Keratinocyte (primary cell): ENCODE measurements around the gene TBC1D2.

ENCODE experiments used
- EZH2 ChIP-seq: IDR thresholded peaks from one replicate; pipeline ENCODE4 v1.6.1; 2012; ENCODE audit warnings: inconsistent platforms, mild to moderate bottlenecking, low read length, moderate library complexity
- TF ChIP-seq, protein P1 (sequence below), 3 experiments: IDR thresholded peaks in 1 of 3; conservative IDR thresholded peaks in 1 of 3; optimal IDR thresholded peaks in 1 of 3; 2 replicates in 2 of 3; 3 replicates in 1 of 3; pipeline versions ENCODE3 to v1.5.1; 2011; ENCODE audit warnings: low read length in 3 of 3, mild to moderate bottlenecking in 3 of 3, moderate library complexity in 2 of 3, control low read depth in 1 of 3, inconsistent platforms in 1 of 3; ENCODE audit not compliant: insufficient read depth in 2 of 3; ENCODE audit errors: extremely low read depth in 1 of 3

DNA sequence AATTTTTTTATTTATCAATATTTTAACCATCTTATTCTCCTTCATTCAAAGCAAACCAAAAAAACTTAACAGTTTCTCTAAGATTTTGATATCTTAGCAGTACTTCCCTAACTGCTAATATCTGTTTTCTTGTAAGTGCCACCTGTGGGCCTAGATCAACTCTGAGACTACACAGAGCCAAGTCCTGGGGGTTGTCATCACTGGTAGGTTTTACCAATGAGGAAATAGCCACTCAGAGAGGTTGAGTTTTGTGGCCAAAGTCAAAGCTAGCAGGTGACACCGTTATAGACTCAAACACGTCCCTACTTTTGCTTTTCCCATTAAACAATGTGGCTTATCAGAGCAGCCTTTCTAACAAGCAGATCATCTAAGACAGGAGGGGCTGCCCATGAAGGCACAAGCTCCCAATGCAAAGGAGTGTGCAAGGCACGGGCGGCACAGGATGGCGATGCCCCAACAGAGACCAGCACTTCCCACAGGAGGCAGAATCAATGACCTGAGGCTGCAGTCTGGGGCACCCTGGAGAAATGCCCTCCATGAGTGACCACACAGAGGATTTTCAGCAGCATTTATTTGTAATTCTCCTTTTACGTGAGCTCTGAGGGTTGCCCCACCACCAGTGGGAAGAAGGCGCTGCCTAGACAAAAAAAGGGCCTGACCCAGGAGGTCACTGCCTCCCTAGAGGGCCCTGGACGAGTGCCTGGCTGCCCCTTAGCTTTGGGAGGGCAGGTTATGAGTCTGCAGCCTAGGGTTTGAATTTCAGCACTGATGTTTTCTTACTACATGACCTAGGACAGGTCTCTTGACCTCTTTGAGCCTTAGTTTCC is 7.4 kb downstream of the TBC1D2 start:
- TF ChIP-seq, protein P1, sequence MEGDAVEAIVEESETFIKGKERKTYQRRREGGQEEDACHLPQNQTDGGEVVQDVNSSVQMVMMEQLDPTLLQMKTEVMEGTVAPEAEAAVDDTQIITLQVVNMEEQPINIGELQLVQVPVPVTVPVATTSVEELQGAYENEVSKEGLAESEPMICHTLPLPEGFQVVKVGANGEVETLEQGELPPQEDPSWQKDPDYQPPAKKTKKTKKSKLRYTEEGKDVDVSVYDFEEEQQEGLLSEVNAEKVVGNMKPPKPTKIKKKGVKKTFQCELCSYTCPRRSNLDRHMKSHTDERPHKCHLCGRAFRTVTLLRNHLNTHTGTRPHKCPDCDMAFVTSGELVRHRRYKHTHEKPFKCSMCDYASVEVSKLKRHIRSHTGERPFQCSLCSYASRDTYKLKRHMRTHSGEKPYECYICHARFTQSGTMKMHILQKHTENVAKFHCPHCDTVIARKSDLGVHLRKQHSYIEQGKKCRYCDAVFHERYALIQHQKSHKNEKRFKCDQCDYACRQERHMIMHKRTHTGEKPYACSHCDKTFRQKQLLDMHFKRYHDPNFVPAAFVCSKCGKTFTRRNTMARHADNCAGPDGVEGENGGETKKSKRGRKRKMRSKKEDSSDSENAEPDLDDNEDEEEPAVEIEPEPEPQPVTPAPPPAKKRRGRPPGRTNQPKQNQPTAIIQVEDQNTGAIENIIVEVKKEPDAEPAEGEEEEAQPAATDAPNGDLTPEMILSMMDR (optimal IDR thresholded peaks at IDR 0.05 in 1 of 3, IDR thresholded peaks at IDR 0.05 in 1 of 3, conservative IDR thresholded peaks at IDR 0.05 in 1 of 3; ENCODE audit: extremely low read depth in 1 of 3, insufficient read depth in 2 of 3, low read length in 3 of 3), result no peak
- no peak for TF ChIP-seq EZH2
